HG02759 (cell line): ENCODE results near the gene SLC6A6.

ENCODE experiments used
- ATAC-seq: cut with Tn5 transposase; IDR thresholded peaks from one replicate; pipeline ENCODE4 v1.9.1; 2021; ENCODE audit warnings: mild to moderate bottlenecking, moderate library complexity; ENCODE audit not compliant: unreplicated experiment

SLC6A6 gene

GRCh38 chr3:14451844-14452739 lies 49.7 kb downstream of the SLC6A6 start:
- ATAC-seq, result no peak

DNA sequence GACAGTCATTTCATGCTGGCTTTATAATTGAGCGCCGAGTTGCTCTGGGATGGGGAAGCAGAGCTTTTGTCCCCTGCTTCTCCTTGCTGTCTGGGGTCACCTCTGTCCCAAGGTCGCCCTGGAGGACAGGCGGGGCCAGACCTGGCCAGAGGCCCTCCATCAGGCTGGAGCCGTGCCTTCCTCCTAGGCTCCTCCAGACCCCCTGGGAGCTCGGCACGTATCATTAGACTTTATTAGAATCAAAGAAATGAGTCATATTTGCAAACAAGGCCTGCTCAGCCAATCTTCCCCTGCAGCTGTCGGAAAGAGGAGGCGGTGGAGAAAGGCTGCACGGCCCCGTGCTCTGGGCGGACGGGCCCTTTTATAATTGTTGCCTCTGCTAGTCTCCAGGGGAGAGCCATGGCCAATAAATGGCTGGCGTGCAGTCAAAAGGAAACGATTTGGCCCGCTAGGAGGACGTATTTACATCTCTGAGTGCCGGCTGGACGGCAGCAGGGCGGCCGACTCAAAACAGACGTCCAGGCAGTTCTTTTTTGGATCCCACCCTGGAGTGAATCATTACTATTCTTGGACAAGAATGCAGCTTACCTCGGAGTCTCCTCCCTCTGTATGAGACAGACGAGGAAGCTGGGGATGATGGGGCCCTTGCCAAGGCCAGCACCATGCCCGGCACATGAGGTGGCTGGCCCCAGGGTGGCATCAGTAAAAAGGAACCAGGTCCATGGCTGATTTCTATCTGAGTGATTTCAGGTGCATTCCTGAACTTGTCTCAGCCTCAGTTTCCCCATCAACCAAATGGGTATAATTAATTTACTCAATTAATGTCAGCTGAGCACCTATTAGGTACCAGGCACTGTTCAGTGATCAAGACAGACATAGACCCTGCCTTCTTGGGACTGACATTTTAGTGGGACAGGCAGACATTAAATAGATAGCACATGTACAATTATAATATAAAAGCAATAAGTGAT lies 50.6 kb downstream of the SLC6A6 start:
- no peak for ATAC-seq

DNA sequence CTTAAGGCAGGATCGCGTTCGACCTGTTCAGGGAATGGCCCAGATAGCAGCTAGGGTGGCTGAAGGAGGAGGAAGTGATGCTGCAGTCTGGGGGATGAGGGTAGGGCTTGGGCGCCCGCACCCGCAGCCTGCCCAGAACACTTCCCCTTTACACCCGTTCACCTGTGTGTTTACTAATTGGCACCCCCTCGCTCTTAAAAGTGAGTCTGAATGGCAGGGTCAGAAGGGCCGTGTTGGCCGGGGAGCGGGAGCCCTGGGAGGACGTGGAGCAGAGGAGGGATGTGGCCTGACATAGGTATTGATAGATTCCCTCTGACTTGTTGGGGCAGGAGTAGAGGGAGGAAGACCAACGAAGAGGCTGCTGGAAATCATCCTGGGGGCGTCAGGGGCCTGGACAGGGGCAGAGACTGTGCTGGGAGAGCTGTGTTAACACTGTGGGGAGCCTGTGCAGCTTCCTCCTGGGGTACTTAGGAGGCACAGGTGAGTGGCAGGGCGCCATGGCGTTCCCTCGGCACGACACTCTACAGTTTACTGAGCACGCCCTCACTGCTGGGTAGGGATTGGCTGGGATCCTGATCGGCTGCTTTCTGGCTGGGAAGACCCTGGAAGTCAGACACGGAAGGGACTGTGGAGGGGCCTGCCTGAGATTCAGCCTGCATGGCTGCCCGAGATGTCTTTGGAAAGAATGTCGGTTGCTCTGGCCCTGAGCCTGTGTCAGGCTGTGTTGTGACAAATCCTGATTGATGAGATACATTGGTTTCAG lies 51.7 kb downstream of the SLC6A6 start:
- ATAC-seq, result no peak

GRCh38 chr3:14454639-14455310 lies 52.4 kb downstream of the SLC6A6 start:
- ATAC-seq, result no peak

- ATAC-seq, result no peak
Observed at GRCh38 chr3:14455571-14456317, 53.3 kb downstream of the SLC6A6 start.

GRCh38 chr3:14456794-14457193 lies 54.4 kb downstream of the SLC6A6 start:
- ATAC-seq, result no peak

GRCh38 chr3:14457481-14457880 lies 55.1 kb downstream of the SLC6A6 start:
- no peak for ATAC-seq

DNA sequence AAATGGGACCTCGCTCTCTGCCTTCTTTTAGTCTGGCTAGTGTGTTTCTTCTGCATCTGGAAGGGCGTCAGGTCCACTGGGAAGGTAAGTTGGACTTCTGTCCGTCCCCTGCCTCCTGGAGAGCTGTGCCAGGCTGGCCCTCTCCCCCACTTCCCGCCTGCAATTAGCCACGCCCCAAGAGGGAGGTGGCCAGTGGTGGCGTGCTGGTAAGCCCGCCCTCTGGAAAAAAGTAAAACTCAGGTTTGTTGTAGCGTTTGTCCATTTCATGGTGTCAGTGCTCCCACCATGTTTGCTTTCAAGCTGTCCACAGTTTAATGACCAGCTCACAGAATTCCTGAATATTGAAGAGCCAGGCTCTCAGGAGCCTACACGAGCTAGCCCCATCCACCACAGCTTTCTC lies 55.6 kb downstream of the SLC6A6 start:
- ATAC-seq, result no peak

DNA sequence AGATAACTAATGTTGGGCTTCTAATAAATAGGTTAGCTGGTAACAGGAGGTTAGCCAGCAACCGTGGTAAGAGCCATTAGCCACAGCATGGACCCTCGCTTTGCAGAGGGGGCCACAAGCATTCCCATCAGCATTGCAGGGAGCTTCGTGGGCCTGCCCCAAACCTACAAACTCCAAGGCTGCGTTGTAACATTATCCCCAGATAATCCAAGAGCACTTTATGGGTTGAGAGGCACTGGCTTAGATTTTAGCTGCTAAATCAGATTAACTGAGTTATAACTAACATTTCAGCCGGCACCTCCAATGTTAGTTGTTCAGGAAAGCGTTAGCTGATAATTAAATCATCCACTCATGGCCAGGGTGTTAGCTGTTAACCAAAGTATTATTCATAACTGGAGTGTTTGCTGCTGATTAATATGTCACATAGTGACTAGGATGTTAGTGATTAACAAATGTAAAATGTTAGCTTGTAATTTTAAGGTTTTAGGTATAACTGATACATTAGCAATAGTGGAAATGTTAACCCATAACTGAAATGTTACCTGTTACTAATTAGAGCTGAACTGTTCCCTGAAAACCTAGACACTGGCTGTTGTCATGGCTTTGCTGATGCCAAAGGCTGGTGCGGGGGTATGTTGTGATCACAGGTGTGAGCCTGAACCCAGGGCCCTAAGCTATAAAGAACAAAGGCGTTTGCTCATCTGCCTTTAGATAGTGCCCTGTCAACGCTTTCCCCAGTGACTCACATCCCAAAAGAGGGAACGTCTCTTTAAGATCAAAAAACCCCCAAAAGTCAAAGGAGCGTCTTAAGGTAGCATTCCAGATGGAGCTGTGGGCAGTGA lies 56.2 kb downstream of the SLC6A6 start:
- no peak for ATAC-seq

GRCh38 chr3:14459384-14459783 lies 57.0 kb downstream of the SLC6A6 start:
- ATAC-seq, result no peak

- ATAC-seq, result no peak
Observed at GRCh38 chr3:14459787-14460186, 57.4 kb downstream of the SLC6A6 start.

DNA sequence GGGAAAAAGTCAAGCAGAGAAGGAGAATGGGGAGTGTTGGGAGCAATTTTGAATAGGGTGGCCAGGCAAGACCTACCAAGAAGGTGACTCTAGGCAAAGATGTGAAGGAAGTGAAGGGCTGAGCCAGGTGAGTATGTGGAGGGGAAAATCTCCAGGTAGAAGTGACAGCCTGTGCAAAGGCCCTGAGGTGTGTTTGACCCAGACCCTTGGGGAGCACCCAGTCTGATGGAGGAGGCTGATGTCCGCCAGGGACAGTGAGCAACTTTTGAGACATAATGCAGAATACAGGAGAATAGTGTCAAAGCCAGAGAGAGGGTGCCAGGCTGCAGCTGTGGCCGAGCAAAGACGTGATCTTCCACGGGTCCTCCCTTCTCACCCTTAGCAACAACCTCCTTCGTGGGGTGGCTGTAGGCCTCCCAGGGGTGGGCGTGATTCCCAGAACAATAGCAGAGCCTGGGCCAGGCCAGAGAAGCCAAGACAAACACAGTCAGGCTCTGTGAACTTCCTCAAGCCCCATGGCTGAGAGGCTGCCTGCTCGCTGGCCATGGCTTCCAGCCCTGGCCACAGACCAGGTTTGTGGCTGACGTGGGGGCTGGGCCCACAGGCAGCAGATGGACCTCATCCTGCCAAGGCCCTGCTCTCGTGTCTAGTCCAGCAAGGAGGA lies 58.1 kb downstream of the SLC6A6 start:
- no peak for ATAC-seq

- no peak for ATAC-seq
Observed at GRCh38 chr3:14461006-14461747, 58.8 kb downstream of the SLC6A6 start.

DNA sequence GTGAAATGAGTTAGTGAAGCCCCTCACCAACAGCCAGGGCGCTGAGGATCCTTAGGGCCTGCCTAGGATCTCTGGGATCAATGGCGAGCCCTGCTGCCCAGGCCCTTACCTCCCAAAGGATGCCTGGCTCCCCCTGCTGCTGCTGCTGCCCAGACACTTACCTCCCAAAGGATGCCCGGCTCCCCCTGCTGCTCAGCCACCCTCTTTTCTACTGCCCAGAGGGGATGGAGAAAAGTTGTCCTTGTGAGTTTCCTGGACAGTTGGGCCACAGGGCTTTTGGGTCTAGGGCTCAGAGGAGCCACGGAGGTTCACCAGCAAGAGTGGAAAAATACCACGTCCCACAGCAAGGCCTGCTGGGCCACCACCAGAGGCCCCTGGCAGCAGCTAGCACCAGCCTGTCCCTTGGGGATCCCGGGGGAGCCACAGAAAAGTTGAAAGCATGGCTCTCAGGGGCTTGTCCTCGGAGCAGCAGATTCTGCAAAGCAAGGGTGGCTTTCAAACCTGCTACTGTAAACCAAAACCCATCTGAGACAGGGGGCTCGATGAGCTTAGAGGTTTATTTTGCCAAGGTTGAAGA lies 59.4 kb downstream of the SLC6A6 start:
- peak; percentile 55 for ATAC-seq

DNA sequence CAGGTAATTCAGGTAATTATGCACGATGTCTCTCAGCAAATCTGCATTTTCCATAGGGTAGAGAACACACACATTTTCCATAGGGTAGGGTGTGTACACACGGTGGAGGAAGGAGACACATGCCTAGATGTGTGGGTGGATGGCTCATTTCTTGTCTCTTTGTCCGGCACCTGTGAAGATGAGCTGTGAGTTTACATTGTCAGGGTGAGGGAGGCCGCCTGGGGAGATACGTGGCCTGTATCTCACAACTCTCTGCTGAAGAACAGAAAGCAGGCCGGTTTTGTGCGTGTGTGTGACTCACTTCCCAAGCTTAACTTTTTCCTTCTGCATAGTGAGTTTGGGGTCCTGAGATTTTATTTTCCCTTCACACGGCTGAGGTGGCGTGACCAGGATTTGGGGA lies 60.3 kb downstream of the SLC6A6 start:
- no peak for ATAC-seq

DNA sequence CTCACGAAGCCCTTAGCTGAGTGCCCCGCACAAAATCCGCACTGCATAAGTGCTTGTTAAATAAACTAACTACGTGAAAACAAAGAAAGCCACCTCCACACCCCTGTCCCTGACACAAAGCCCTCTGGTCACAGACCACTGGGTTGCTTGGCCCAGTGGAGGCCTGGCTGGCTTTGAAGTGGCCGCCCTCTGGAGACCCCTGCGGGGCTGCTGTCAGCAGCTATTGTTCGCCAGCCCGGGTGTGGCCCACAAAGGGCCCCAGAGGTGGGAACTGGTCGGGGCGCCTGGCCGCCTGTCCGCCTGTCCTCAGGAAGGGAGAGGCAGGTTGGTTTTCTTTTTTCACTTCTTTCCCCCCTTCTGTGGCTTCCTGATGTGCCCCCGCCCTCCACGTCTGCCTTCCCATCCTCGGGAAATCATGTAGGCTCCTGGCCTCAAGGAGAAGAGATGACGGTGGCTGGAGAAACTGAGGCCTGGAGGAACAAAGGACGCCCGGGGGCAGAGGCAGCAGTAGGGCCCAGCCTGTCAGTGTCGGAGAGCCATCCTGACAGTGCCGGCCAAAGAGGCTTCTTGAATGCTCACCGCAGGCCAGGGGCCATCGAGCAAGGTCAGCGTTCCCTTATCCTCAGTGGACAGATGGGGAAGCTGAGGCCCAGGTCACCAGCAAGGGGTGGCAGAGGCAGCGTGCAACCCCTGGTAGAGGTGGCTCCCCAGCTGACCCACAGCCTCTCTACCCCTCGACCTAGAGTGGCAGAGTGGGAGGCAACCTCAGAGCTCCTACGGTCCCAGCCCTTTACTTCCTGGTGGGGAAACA lies 61.1 kb downstream of the SLC6A6 start:
- ATAC-seq, result no peak

GRCh38 chr3:14464141-14464465 lies 61.7 kb downstream of the SLC6A6 start:
- ATAC-seq, result no peak
